ENCODE data around the gene GSG1L. TPM values are rescaled to one million over a fixed set of nuclear protein-coding genes. Genes with fewer than 3 reads are reported as not detected.

GSG1L gene
- total RNA-seq, 1 experiment from 2014 or later, result not detected

GRCh38 chr16:28025631-28026030, 37.9 kb downstream of the GSG1L start:
- no peak for DNase-seq (ENCODE audit: low spot score)

GRCh38 chr16:28019218-28019617, 44.3 kb downstream of the GSG1L start:
- no peak for DNase-seq (ENCODE audit: low spot score)

GRCh38 chr16:28014851-28015250, 48.7 kb downstream of the GSG1L start:
- DNase-seq (ENCODE audit: low spot score), result no peak

- no peak for DNase-seq (ENCODE audit: low spot score)
These were observed 49.6 kb downstream of the GSG1L start for GRCh38 chr16:28013878-28014277.

GRCh38 chr16:28013392-28013791, 50.1 kb downstream of the GSG1L start:
- DNase-seq (ENCODE audit: low spot score), result no peak

- no peak for DNase-seq (ENCODE audit: low spot score)
These were observed 51.5 kb downstream of the GSG1L start for GRCh38 chr16:28011971-28012445.

GRCh38 chr16:28011223-28011622, 52.3 kb downstream of the GSG1L start:
- no peak for DNase-seq (ENCODE audit: low spot score)

- peak; percentile 42 for DNase-seq (ENCODE audit: low spot score)
These were observed 52.8 kb downstream of the GSG1L start for GRCh38 chr16:28010671-28011070.

- DNase-seq (ENCODE audit: low spot score), result no peak
These were observed 53.7 kb downstream of the GSG1L start for GRCh38 chr16:28009586-28010373.

GRCh38 chr16:28003923-28004322, 59.6 kb downstream of the GSG1L start:
- DNase-seq (ENCODE audit: low spot score), result no peak

- no peak for DNase-seq (ENCODE audit: low spot score)
These were observed 60.3 kb downstream of the GSG1L start for GRCh38 chr16:28003021-28003865.

GRCh38 chr16:28001642-28002041, 61.9 kb downstream of the GSG1L start:
- DNase-seq (ENCODE audit: low spot score), result no peak

GRCh38 chr16:28001184-28001583, 62.3 kb downstream of the GSG1L start:
- DNase-seq (ENCODE audit: low spot score), result no peak

GRCh38 chr16:28000314-28001169, 63.0 kb downstream of the GSG1L start:
- no peak for DNase-seq (ENCODE audit: low spot score)

- peak; percentile 30 for DNase-seq (ENCODE audit: low spot score)
These were observed 63.8 kb downstream of the GSG1L start for GRCh38 chr16:27999687-28000086.

- no peak for DNase-seq (ENCODE audit: low spot score)
These were observed 68.1 kb downstream of the GSG1L start for GRCh38 chr16:27995378-27995777.

GRCh38 chr16:27994686-27995085, 68.8 kb downstream of the GSG1L start:
- DNase-seq (ENCODE audit: low spot score), result no peak

GRCh38 chr16:27993587-27993986, 69.9 kb downstream of the GSG1L start:
- DNase-seq (ENCODE audit: low spot score), result no peak

- no peak for DNase-seq (ENCODE audit: low spot score)
These were observed 71.6 kb downstream of the GSG1L start for GRCh38 chr16:27991876-27992275.

- DNase-seq (ENCODE audit: low spot score), result no peak
These were observed 77.5 kb downstream of the GSG1L start for GRCh38 chr16:27985981-27986380.

GRCh38 chr16:27984121-27984520, 79.4 kb downstream of the GSG1L start:
- DNase-seq (ENCODE audit: low spot score), result no peak

- no peak for DNase-seq (ENCODE audit: low spot score)
These were observed 80.3 kb downstream of the GSG1L start for GRCh38 chr16:27983244-27983643.
